ENCODE results near the gene RAB3IL1.
A peak's percentile ranks its signal among the peaks of the same experiment; 100 is the strongest.

RAB3IL1 gene

GRCh38 chr11:61892085-61892370 is 25.3 kb downstream of the RAB3IL1 start:
- Histone ChIP-seq H3K27me3 (ENCODE audit: control insufficient read depth in 3 of 3, insufficient read depth in 3 of 3, low read depth in 1 of 3, low read length in 3 of 3) (peaks cover 0 to 19% (median 0%) of the 10 kb centered on the region in 3 experiments), H3K14ac (ENCODE audit: low read length) (peak overlapping the region; percentile 51), H2BK12ac (ENCODE audit: low read length) (no peak overlapping the region), H3K4me3 (ENCODE audit: low read length in 2 of 2) (peak overlapping the region; percentile 56 to 81), H3K9ac (ENCODE audit: low read depth, low read length, poor library complexity) (peak overlapping the region; percentile 53), H3K9me3 (replicated peaks in 1 of 2; ENCODE audit: control insufficient read depth in 2 of 2, insufficient read depth in 1 of 2, low read depth in 1 of 2, low read length in 2 of 2) (peaks cover 0 to 2% of the 10 kb centered on the region in 2 donors), H3K36me3 (replicated peaks in 1 of 2; ENCODE audit: control insufficient read depth in 2 of 2, insufficient read depth in 2 of 2, low read length in 2 of 2) (no peaks in the 10 kb centered on the region), H4K8ac (ENCODE audit: low read depth, low read length) (no peak overlapping the region), H2AFZ (ENCODE audit: low read length) (peak overlapping the region; percentile 98), H2BK5ac (ENCODE audit: low read length) (no peak overlapping the region), H3K27ac (replicated peaks; ENCODE audit: low read length) (no peak overlapping the region), H4K91ac (ENCODE audit: low read depth, low read length, poor library complexity) (no peak overlapping the region), H2AK5ac (ENCODE audit: low read depth, low read length) (peak overlapping the region; percentile 86), H2BK120ac (ENCODE audit: low read depth, low read length) (peak overlapping the region; percentile 89), H3K4ac (ENCODE audit: low read length) (no peak overlapping the region), H2BK15ac (ENCODE audit: low read length) (peak overlapping the region; percentile 57), H3K79me1 (ENCODE audit: low read depth, low read length) (no peaks in the 10 kb centered on the region), H3K4me2 (ENCODE audit: insufficient read depth, low read length, poor library complexity, severe bottlenecking) (peak overlapping the region; percentile 83), H3K4me1 (ENCODE audit: control insufficient read depth in 2 of 2, insufficient read depth in 1 of 2, low read depth in 1 of 2, low read length in 2 of 2) (peaks cover 10% of the 10 kb centered on the region in 2 donors), H3K18ac (ENCODE audit: low read length) (peak overlapping the region; percentile 95), H3K23ac (ENCODE audit: low read depth, low read length, poor library complexity) (peak overlapping the region; percentile 96)
- no CpG with 5 or more reads among the region's 12 CpGs for WGBS, 2 donors (ENCODE audit: extremely low coverage in 2 of 2, insufficient read length in 2 of 2, insufficient replicate concordance in 1 of 2)
- no peak for DNase-seq (ENCODE audit: low spot score)

GRCh38 chr11:61891331-61892084 is 25.9 kb downstream of the RAB3IL1 start, which contains the start of gene FADS3:
Gene FADS3, minus strand, starts transcription at chr11:61891545. Its CDS starts 164 bp downstream, at chr11:61891381.
- peak within 1 kb of the TSS; percentile 89 for H2BK120ac ChIP-seq (ENCODE audit: low read depth, low read length)
- H3K4me1 ChIP-seq (ENCODE audit: control insufficient read depth in 2 of 2, insufficient read depth in 1 of 2, low read depth in 1 of 2, low read length in 2 of 2), result peaks cover 10% of the 10 kb centered on the region in 2 donors
- peak within 1 kb of the TSS; percentile 46 for H2BK5ac ChIP-seq (ENCODE audit: low read length)
- H3K27ac ChIP-seq (replicated peaks; ENCODE audit: low read length), result peak within 1 kb of the TSS; percentile 30
- peak within 1 kb of the TSS; percentile 86 for H2AK5ac ChIP-seq (ENCODE audit: low read depth, low read length)
- H3K4ac ChIP-seq (ENCODE audit: low read length), result no peak within 1 kb of the TSS
- H3K36me3 ChIP-seq (replicated peaks in 1 of 2; ENCODE audit: control insufficient read depth in 2 of 2, insufficient read depth in 2 of 2, low read length in 2 of 2), result no peaks in the 10 kb centered on the region
- H3K79me1 ChIP-seq (ENCODE audit: low read depth, low read length), result no peaks in the 10 kb centered on the region
- no CpG with 5 or more reads among the region's 96 CpGs for WGBS, 2 donors (ENCODE audit: extremely low coverage in 2 of 2, insufficient read length in 2 of 2, insufficient replicate concordance in 1 of 2)
- H2BK12ac ChIP-seq (ENCODE audit: low read length), result peak within 1 kb of the TSS; percentile 30
- H3K9ac ChIP-seq (ENCODE audit: low read depth, low read length, poor library complexity), result peak within 1 kb of the TSS; percentile 91
- H3K14ac ChIP-seq (ENCODE audit: low read length), result peak within 1 kb of the TSS; percentile 77
- H3K4me3 ChIP-seq (ENCODE audit: low read length in 2 of 2), result peak within 1 kb of the TSS; percentile 56 to 91
- H3K27me3 ChIP-seq (ENCODE audit: control insufficient read depth in 3 of 3, insufficient read depth in 3 of 3, low read depth in 1 of 3, low read length in 3 of 3), result peaks cover 0 to 19% (median 0%) of the 10 kb centered on the region in 3 experiments
- peak within 1 kb of the TSS; percentile 52 for H4K8ac ChIP-seq (ENCODE audit: low read depth, low read length)
- peak within 1 kb of the TSS; percentile 96 for H3K23ac ChIP-seq (ENCODE audit: low read depth, low read length, poor library complexity)
- H3K9me3 ChIP-seq (replicated peaks in 1 of 2; ENCODE audit: control insufficient read depth in 2 of 2, insufficient read depth in 1 of 2, low read depth in 1 of 2, low read length in 2 of 2), result peaks cover 2 to 7% of the 10 kb centered on the region in 2 donors
- H3K4me2 ChIP-seq (ENCODE audit: insufficient read depth, low read length, poor library complexity, severe bottlenecking), result peak within 1 kb of the TSS; percentile 94
- peak within 1 kb of the TSS; percentile 98 for H2AFZ ChIP-seq (ENCODE audit: low read length)
- no peak within 1 kb of the TSS for H4K91ac ChIP-seq (ENCODE audit: low read depth, low read length, poor library complexity)
- peak; percentile 83 for DNase-seq (ENCODE audit: low spot score)
- H2BK15ac ChIP-seq (ENCODE audit: low read length), result peak within 1 kb of the TSS; percentile 57
- peak within 1 kb of the TSS; percentile 95 for H3K18ac ChIP-seq (ENCODE audit: low read length)

GRCh38 chr11:61890529-61891330 is 26.6 kb downstream of the RAB3IL1 start:
- H2AK5ac ChIP-seq (ENCODE audit: low read depth, low read length), result peak overlapping the region; percentile 77
- H3K9me3 ChIP-seq (replicated peaks in 1 of 2; ENCODE audit: control insufficient read depth in 2 of 2, insufficient read depth in 1 of 2, low read depth in 1 of 2, low read length in 2 of 2), result peaks cover 2 to 9% of the 10 kb centered on the region in 2 donors
- peak overlapping the region; percentile 52 for H4K8ac ChIP-seq (ENCODE audit: low read depth, low read length)
- peak overlapping the region; percentile 94 for H3K4me2 ChIP-seq (ENCODE audit: insufficient read depth, low read length, poor library complexity, severe bottlenecking)
- peak overlapping the region; percentile 46 for H2BK5ac ChIP-seq (ENCODE audit: low read length)
- H4K91ac ChIP-seq (ENCODE audit: low read depth, low read length, poor library complexity), result no peak overlapping the region
- peak overlapping the region; percentile 50 for H3K23ac ChIP-seq (ENCODE audit: low read depth, low read length, poor library complexity)
- H2BK12ac ChIP-seq (ENCODE audit: low read length), result peak overlapping the region; percentile 30
- no peak overlapping the region for H2BK120ac ChIP-seq (ENCODE audit: low read depth, low read length)
- peak overlapping the region; percentile 91 for H3K9ac ChIP-seq (ENCODE audit: low read depth, low read length, poor library complexity)
- H3K79me1 ChIP-seq (ENCODE audit: low read depth, low read length), result no peaks in the 10 kb centered on the region
- no CpG with 5 or more reads among the region's 38 CpGs for WGBS, 2 donors (ENCODE audit: extremely low coverage in 2 of 2, insufficient read length in 2 of 2, insufficient replicate concordance in 1 of 2)
- H2AFZ ChIP-seq (ENCODE audit: low read length), result peak overlapping the region; percentile 98
- H3K18ac ChIP-seq (ENCODE audit: low read length), result peak overlapping the region; percentile 90
- H3K4ac ChIP-seq (ENCODE audit: low read length), result no peak overlapping the region
- peaks cover 0 to 19% (median 0%) of the 10 kb centered on the region in 3 experiments for H3K27me3 ChIP-seq (ENCODE audit: control insufficient read depth in 3 of 3, insufficient read depth in 3 of 3, low read depth in 1 of 3, low read length in 3 of 3)
- H3K14ac ChIP-seq (ENCODE audit: low read length), result peak overlapping the region; percentile 77
- peak overlapping the region; percentile 30 for H3K27ac ChIP-seq (replicated peaks; ENCODE audit: low read length)
- H3K4me1 ChIP-seq (ENCODE audit: control insufficient read depth in 2 of 2, insufficient read depth in 1 of 2, low read depth in 1 of 2, low read length in 2 of 2), result peaks cover 10% of the 10 kb centered on the region in 2 donors
- no peak for DNase-seq (ENCODE audit: low spot score)
- H3K4me3 ChIP-seq (ENCODE audit: low read length in 2 of 2), result peak overlapping the region; percentile 56 to 91
- peak overlapping the region; percentile 53 for H2BK15ac ChIP-seq (ENCODE audit: low read length)
- H3K36me3 ChIP-seq (replicated peaks in 1 of 2; ENCODE audit: control insufficient read depth in 2 of 2, insufficient read depth in 2 of 2, low read length in 2 of 2), result no peaks in the 10 kb centered on the region

GRCh38 chr11:61889831-61890230 is 27.5 kb downstream of the RAB3IL1 start:
- Histone ChIP-seq H3K79me1 (ENCODE audit: low read depth, low read length) (no peaks in the 10 kb centered on the region), H2BK120ac (ENCODE audit: low read depth, low read length) (no peak overlapping the region), H2BK5ac (ENCODE audit: low read length) (no peak overlapping the region), H3K14ac (ENCODE audit: low read length) (no peak overlapping the region), H3K27me3 (ENCODE audit: control insufficient read depth in 3 of 3, insufficient read depth in 3 of 3, low read depth in 1 of 3, low read length in 3 of 3) (peaks cover 0 to 19% (median 0%) of the 10 kb centered on the region in 3 experiments), H3K4me2 (ENCODE audit: insufficient read depth, low read length, poor library complexity, severe bottlenecking) (no peak overlapping the region), H2AFZ (ENCODE audit: low read length) (no peak overlapping the region), H3K9me3 (replicated peaks in 1 of 2; ENCODE audit: control insufficient read depth in 2 of 2, insufficient read depth in 1 of 2, low read depth in 1 of 2, low read length in 2 of 2) (peaks cover 2 to 9% of the 10 kb centered on the region in 2 donors), H2BK12ac (ENCODE audit: low read length) (no peak overlapping the region), H3K27ac (replicated peaks; ENCODE audit: low read length) (no peak overlapping the region), H2AK5ac (ENCODE audit: low read depth, low read length) (no peak overlapping the region), H3K36me3 (replicated peaks in 1 of 2; ENCODE audit: control insufficient read depth in 2 of 2, insufficient read depth in 2 of 2, low read length in 2 of 2) (no peaks in the 10 kb centered on the region), H3K4me3 (ENCODE audit: low read length in 2 of 2) (no peak overlapping the region), H3K4me1 (ENCODE audit: control insufficient read depth in 2 of 2, insufficient read depth in 1 of 2, low read depth in 1 of 2, low read length in 2 of 2) (peaks cover 10% of the 10 kb centered on the region in 2 donors), H3K23ac (ENCODE audit: low read depth, low read length, poor library complexity) (no peak overlapping the region), H3K9ac (ENCODE audit: low read depth, low read length, poor library complexity) (no peak overlapping the region), H3K4ac (ENCODE audit: low read length) (no peak overlapping the region), H4K8ac (ENCODE audit: low read depth, low read length) (no peak overlapping the region), H2BK15ac (ENCODE audit: low read length) (no peak overlapping the region), H3K18ac (ENCODE audit: low read length) (no peak overlapping the region), H4K91ac (ENCODE audit: low read depth, low read length, poor library complexity) (no peak overlapping the region)
- no peak for DNase-seq (ENCODE audit: low spot score)
- no CpG with 5 or more reads among the region's 10 CpGs for WGBS, 2 donors (ENCODE audit: extremely low coverage in 2 of 2, insufficient read length in 2 of 2, insufficient replicate concordance in 1 of 2)
